Cardiac muscle cell (in vitro differentiated cells and primary cell): ENCODE results near the gene N4BP2. TPM values are rescaled to one million over a fixed set of nuclear protein-coding genes. Genes with fewer than 3 reads are reported as not detected.

Experiments used
- DNase-seq, 2 donors: peaks; one replicate each; pipeline versions ENCODE4 v3.0.0 to v3.0.0-alpha.2; 2010 to 2017; ENCODE audit warnings: low read depth in 1 of 2, low spot score in 1 of 2
- H3K27ac ChIP-seq: fragments of 200-600 bp; sonication (generic); 2 replicates; pipeline ENCODE4 v1.5.1; 2016
- H3K27me3 ChIP-seq: fragments of 200-600 bp; sonication (generic); 2 replicates; pipeline ENCODE4 v1.6.0; 2016; ENCODE audit warnings: control low read depth
- H3K36me3 ChIP-seq: fragments of 200-600 bp; sonication (generic); 2 replicates; pipeline ENCODE4 v1.5.1; 2016; ENCODE audit warnings: control low read depth
- H3K4me1 ChIP-seq: fragments of 200-600 bp; sonication (generic); 2 replicates; pipeline ENCODE4 v1.8.1; 2017; ENCODE audit warnings: low read depth, mild to moderate bottlenecking, mixed run types
- H3K4me3 ChIP-seq: fragments of 200-600 bp; sonication (generic); 2 replicates; pipeline ENCODE4 v1.5.1; 2016; ENCODE audit warnings: mild to moderate bottlenecking
- H3K9me3 ChIP-seq: fragments of 200-600 bp; sonication (generic); 2 replicates; pipeline ENCODE4 v1.5.1; 2017; ENCODE audit warnings: low read depth, mild to moderate bottlenecking, control low read depth
- polyA plus RNA-seq: library from polyadenylated mRNA; unstranded; fragments of >200 nt; fragmentation: Nextera tagmentation; extraction: Ambion mirVana; gene quantifications from 2 replicates; pipeline ENCODE4 v1.2.1, GENCODE V29; 2016
- total RNA-seq: library from RNA; depleted of rRNA; stranded (reverse); fragments of >200 nt; gene quantifications from 2 replicates; pipeline ENCODE4 v1.2.3, GENCODE V29; 2016
- TF ChIP-seq, protein P1 (sequence below): IDR thresholded peaks from 2 replicates; pipeline ENCODE4 v1.5.1; 2012; ENCODE audit warnings: low read depth, mild to moderate bottlenecking, low read length

Gene N4BP2
- total and polyA plus RNA-seq, 2 experiments from 2014 or later, result 22.1 to 27.9 TPM

- DNase-seq, result no peak
Observed at GRCh38 chr4:40182001-40182400, 125.4 kb downstream of the N4BP2 start.

DNA sequence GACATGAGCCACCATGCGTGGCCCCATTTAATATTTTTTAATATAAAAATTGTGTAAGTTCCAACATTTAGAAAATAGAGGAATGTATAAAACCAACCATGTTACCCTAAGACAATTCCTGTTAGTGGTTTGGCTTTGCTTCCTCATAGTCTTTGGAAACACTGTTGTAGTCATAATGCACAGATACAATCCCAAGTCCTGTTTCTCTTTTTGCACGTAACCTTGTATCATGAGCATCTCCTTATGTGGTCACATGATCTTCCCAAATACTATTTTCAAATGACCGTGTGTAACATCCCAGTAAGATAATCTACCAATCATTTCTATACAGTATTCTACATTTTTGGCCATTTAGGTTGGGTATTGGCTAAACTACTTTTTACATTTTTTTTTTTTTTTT, 126.3 kb downstream of the N4BP2 start:
- Histone ChIP-seq H3K27me3 (no peaks in the 10 kb centered on the region), H3K27ac (no peak overlapping the region), H3K9me3 (no peaks in the 10 kb centered on the region), H3K4me3 (no peak overlapping the region), H3K36me3 (no peaks in the 10 kb centered on the region), H3K4me1 (no peaks in the 10 kb centered on the region)
- DNase-seq, result no peak
- TF ChIP-seq, protein P1, sequence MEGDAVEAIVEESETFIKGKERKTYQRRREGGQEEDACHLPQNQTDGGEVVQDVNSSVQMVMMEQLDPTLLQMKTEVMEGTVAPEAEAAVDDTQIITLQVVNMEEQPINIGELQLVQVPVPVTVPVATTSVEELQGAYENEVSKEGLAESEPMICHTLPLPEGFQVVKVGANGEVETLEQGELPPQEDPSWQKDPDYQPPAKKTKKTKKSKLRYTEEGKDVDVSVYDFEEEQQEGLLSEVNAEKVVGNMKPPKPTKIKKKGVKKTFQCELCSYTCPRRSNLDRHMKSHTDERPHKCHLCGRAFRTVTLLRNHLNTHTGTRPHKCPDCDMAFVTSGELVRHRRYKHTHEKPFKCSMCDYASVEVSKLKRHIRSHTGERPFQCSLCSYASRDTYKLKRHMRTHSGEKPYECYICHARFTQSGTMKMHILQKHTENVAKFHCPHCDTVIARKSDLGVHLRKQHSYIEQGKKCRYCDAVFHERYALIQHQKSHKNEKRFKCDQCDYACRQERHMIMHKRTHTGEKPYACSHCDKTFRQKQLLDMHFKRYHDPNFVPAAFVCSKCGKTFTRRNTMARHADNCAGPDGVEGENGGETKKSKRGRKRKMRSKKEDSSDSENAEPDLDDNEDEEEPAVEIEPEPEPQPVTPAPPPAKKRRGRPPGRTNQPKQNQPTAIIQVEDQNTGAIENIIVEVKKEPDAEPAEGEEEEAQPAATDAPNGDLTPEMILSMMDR, result no peak

More at GRCh38 chr4:40182001-40182400, 125.4 kb downstream of the N4BP2 start:
- no peak overlapping the region for H3K4me3 ChIP-seq
- H3K9me3 ChIP-seq, result no peaks in the 10 kb centered on the region
- TF ChIP-seq, protein P1, result no peak
- no peaks in the 10 kb centered on the region for H3K36me3 ChIP-seq
- no peak overlapping the region for H3K27ac ChIP-seq
- no peaks in the 10 kb centered on the region for H3K4me1 ChIP-seq
- no peaks in the 10 kb centered on the region for H3K27me3 ChIP-seq

DNA sequence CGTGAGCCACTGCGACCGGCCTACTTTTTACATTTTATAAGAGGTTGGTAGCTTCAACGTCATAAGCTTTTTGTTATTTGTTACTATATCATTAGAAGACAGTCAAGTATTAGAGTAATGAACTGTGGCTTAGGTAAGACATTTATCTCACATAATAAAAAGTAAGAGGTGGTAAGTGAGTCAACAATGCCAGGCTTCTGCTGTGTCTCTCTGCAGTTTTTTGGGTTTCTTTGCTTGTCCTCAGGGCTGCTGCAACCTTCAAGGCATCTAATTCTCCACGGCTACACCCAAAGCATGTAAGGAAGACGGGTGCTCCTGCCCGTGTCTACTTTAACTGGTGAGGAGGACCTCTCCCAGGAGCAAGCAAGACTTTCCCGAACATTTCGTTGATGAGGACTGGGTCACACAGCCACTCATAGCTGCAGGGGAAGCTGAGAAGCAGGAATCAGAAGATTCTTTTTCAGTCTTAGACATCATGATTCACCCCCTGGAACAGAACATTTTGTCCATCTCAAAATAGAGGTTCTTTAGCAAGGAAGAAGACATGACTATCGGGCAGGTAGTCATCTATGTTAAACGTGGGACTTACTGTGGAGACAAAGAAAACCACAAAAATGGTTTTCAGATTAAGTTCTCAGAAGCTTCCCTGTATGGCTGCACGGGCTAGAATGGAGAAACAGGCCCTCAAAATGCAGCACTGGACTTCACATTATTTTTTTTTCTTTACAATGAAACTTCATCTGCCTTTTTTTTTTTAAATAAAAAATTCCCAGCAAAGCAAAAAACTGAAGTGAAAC, 127.2 kb downstream of the N4BP2 start:
- Histone ChIP-seq H3K4me1 (no peaks in the 10 kb centered on the region), H3K27ac (no peak overlapping the region), H3K9me3 (no peaks in the 10 kb centered on the region), H3K36me3 (no peaks in the 10 kb centered on the region), H3K27me3 (no peaks in the 10 kb centered on the region), H3K4me3 (no peak overlapping the region)
- TF ChIP-seq, protein P1, result no peak
- peak in 1 of 2 donors; percentile 11 for DNase-seq

DNA sequence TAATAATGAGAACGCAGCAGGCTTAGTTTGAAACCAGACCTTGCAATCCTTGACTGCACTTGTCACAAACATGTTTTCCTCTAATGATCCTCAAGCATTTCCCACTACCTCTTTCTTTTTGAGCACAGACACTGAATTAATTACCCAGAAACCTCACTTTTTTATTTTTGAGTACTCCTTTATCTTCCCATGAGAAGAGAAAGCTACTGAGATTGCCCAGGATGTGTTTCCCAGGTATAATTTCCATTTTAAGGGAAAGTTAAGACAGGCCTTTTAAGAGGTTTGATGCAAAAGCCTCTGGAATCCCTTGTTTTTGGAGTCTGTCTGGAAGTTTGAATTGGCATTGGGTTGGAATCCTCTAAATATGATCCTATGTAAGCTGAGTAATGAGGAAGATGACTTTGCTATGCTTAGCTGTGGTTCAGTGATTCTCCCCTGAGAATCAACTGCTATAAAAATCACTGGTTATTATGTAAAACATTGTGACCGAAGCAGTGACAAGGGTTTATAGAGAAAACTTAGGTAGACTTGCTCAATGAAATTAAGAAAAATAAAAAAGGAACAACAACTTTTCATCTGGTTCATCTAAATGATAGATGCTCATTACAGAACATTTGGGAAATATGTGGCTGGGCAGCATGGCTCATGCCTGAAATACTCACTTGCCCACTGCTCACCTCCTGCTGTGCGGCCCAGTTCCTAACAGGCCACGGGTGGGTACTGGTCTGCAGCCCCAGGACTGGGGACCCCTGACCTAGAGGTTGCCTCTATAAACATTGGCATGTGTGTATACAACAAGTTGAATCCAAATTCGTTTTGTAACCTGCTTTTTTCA, 129.4 kb downstream of the N4BP2 start:
- DNase-seq, result no peak
- no peaks in the 10 kb centered on the region for H3K36me3 ChIP-seq
- no peaks in the 10 kb centered on the region for H3K4me1 ChIP-seq
- H3K27me3 ChIP-seq, result no peaks in the 10 kb centered on the region
- no peak overlapping the region for H3K27ac ChIP-seq
- H3K4me3 ChIP-seq, result no peak overlapping the region
- TF ChIP-seq, protein P1, result no peak
- no peaks in the 10 kb centered on the region for H3K9me3 ChIP-seq

- H3K36me3 ChIP-seq, result no peaks in the 10 kb centered on the region
- no peaks in the 10 kb centered on the region for H3K9me3 ChIP-seq
- H3K4me3 ChIP-seq, result no peak overlapping the region
- DNase-seq, result no peak
- TF ChIP-seq, protein P1, result no peak
- H3K4me1 ChIP-seq, result no peaks in the 10 kb centered on the region
- H3K27me3 ChIP-seq, result no peaks in the 10 kb centered on the region
- no peak overlapping the region for H3K27ac ChIP-seq
Observed at GRCh38 chr4:40186665-40187014, 130.0 kb downstream of the N4BP2 start.
